H1 (cell line): ENCODE results near the gene PXT1. TPM values are rescaled to one million over a fixed set of nuclear protein-coding genes. Genes with fewer than 3 reads are reported as not detected.

ENCODE experiments used
- CHD7 ChIP-seq: fragments of 300-600 bp; sonication (generic); IDR thresholded peaks from 2 replicates; pipeline ENCODE4 v1.7.1; 2012; ENCODE audit warnings: low read length, moderate library complexity, mild to moderate bottlenecking, inconsistent platforms; ENCODE audit not compliant: insufficient replicate concordance
- ZNF274 ChIP-seq: IDR thresholded peaks from 2 replicates; pipeline ENCODE4 v1.7.0; 2012; ENCODE audit warnings: low read length, borderline replicate concordance; ENCODE audit errors: extremely low read depth
- polyA plus RNA-seq, 7 experiments: library from polyadenylated mRNA; depleted of rRNA in 3 of 7; stranded (reverse) in 5 of 7; unstranded in 2 of 7; fragments of >200 nt in 5 of 7; fragments of 200-250 nt in 2 of 7; gene quantifications; 1 replicate in 5 of 7; 2 replicates in 1 of 7; 4 replicates in 1 of 7; pipeline versions ENCODE4 v1.2.1 to v1.2.3, GENCODE V29; 2011 to 2013; ENCODE audit warnings: missing spikeins in 2 of 7, mixed read lengths in 2 of 7
- total RNA-seq: library from RNA; stranded (reverse); fragmentation: NEBNext Ultra II Directional; extraction: Animal tissue kit (Norgen Biotek cat#: 25700); gene quantifications from 2 replicates; pipeline ENCODE4 v1.2.1, GENCODE V29; 2021

The PXT1 gene
- total and polyA plus RNA-seq, 2 of the 8 experiments (the other 6 are each of a cell fraction or from before 2014, with no cell fraction given) = 0.06 TPM; not detected in 1

GRCh38 chr6:36368921-36369865, 73.5 kb downstream of the PXT1 start (continued):
- TF ChIP-seq CHD7 (no peak), ZNF274 (no peak)
